KOPT-K1 (cell line): Measurements from ENCODE around the gene CARD9.

Experiments used
- H3K27ac ChIP-seq: fragments of 200-600 bp; sonication (generic); 2 replicates; pipeline ENCODE4 v1.5.1; 2016; ENCODE audit warnings: antibody characterized with exemption, mild to moderate bottlenecking, low read depth, low read length; ENCODE audit not compliant: poor library complexity, severe bottlenecking
- H3K36me3 ChIP-seq: fragments of 200-600 bp; sonication (generic); 2 replicates; pipeline ENCODE4 v1.5.1; 2017; ENCODE audit warnings: antibody characterized with exemption, mild to moderate bottlenecking, low read length, moderate library complexity; ENCODE audit not compliant: insufficient read depth
- H3K9me3 ChIP-seq: fragments of 200-600 bp; sonication (generic); 2 replicates; pipeline ENCODE4 v1.5.1; 2017; ENCODE audit warnings: antibody characterized with exemption, low read length, mild to moderate bottlenecking; ENCODE audit not compliant: insufficient read depth, poor library complexity, severe bottlenecking

The CARD9 gene

GRCh38 chr9:136378170-136379002, 4.9 kb upstream of the CARD9 start:
- H3K27ac ChIP-seq: no peak overlapping the region
- H3K36me3 ChIP-seq: peaks cover 47% of the 10 kb centered on the region; the same call in 1 of the 2 replicates
- H3K9me3 ChIP-seq: no peaks in the 10 kb centered on the region

GRCh38 chr9:136377341-136378169, 4.1 kb upstream of the CARD9 start:
- Histone ChIP-seq H3K36me3 (peaks cover 39% of the 10 kb centered on the region; the same call in 1 of the 2 replicates), H3K9me3 (no peaks in the 10 kb centered on the region), H3K27ac (no peak overlapping the region)

- Histone ChIP-seq H3K27ac (no peak overlapping the region), H3K9me3 (no peaks in the 10 kb centered on the region), H3K36me3 (peaks cover 28% of the 10 kb centered on the region; the same call in 1 of the 2 replicates)
Measured at GRCh38 chr9:136376457-136376856, 3.0 kb upstream of the CARD9 start.

- Histone ChIP-seq H3K27ac (no peak overlapping the region), H3K36me3 (peaks cover 17% of the 10 kb centered on the region; the same call in 1 of the 2 replicates), H3K9me3 (no peaks in the 10 kb centered on the region)
Measured at GRCh38 chr9:136375096-136375495, 1.6 kb upstream of the CARD9 start.

GRCh38 chr9:136374183-136374575, 710 bp upstream of the CARD9 start:
- Histone ChIP-seq H3K27ac (no peak overlapping the region), H3K36me3 (peaks cover 9% of the 10 kb centered on the region; the same call in 1 of the 2 replicates), H3K9me3 (no peaks in the 10 kb centered on the region)

GRCh38 chr9:136372561-136373299, 739 bp downstream of the CARD9 start:
- H3K27ac ChIP-seq: no peak overlapping the region
- H3K36me3 ChIP-seq: no peaks in the 10 kb centered on the region; the same call in 1 of the 2 replicates
- no peaks in the 10 kb centered on the region for H3K9me3 ChIP-seq

GRCh38 chr9:136372006-136372405, 1.5 kb downstream of the CARD9 start:
- Histone ChIP-seq H3K36me3 (no peaks in the 10 kb centered on the region; the same call in 1 of the 2 replicates), H3K9me3 (no peaks in the 10 kb centered on the region)

GRCh38 chr9:136371533-136371880, 2.0 kb downstream of the CARD9 start:
- H3K9me3 ChIP-seq: no peaks in the 10 kb centered on the region
- H3K36me3 ChIP-seq: no peaks in the 10 kb centered on the region; the same call in 1 of the 2 replicates
- no peak overlapping the region for H3K27ac ChIP-seq

More at GRCh38 chr9:136372006-136372405, 1.5 kb downstream of the CARD9 start:
- no peak overlapping the region for H3K27ac ChIP-seq

- H3K9me3 ChIP-seq: no peaks in the 10 kb centered on the region
- no peak overlapping the region for H3K27ac ChIP-seq
- no peaks in the 10 kb centered on the region; the same call in 1 of the 2 replicates for H3K36me3 ChIP-seq
Measured at GRCh38 chr9:136370687-136371532, 2.6 kb downstream of the CARD9 start.

- Histone ChIP-seq H3K9me3 (no peaks in the 10 kb centered on the region), H3K36me3 (no peaks in the 10 kb centered on the region; the same call in 1 of the 2 replicates), H3K27ac (no peak overlapping the region)
Measured at GRCh38 chr9:136370037-136370436, 3.4 kb downstream of the CARD9 start.

GRCh38 chr9:136368190-136368589, 5.3 kb downstream of the CARD9 start:
- H3K36me3 ChIP-seq: no peaks in the 10 kb centered on the region
- H3K27ac ChIP-seq: no peak overlapping the region
- no peaks in the 10 kb centered on the region for H3K9me3 ChIP-seq

- Histone ChIP-seq H3K27ac (no peak overlapping the region), H3K36me3 (no peaks in the 10 kb centered on the region), H3K9me3 (no peaks in the 10 kb centered on the region)
Measured at GRCh38 chr9:136367296-136368145, 5.9 kb downstream of the CARD9 start.

GRCh38 chr9:136366826-136367225, 6.6 kb downstream of the CARD9 start:
- Histone ChIP-seq H3K27ac (no peak overlapping the region), H3K9me3 (no peaks in the 10 kb centered on the region), H3K36me3 (0 out of 2 replicates have a peak, but pooled peaks cover under 1% of the 10 kb centered on the region)
